SJSA1 (cell line): ENCODE data around the gene LILRB5. TPM values are rescaled to one million over a fixed set of nuclear protein-coding genes. Genes with fewer than 3 reads are reported as not detected.
"Not testable (repeated sequence)": the region's sequence is repeated elsewhere in the genome, so short reads cannot be mapped to it uniquely, and the experiment has no call there.

ENCODE experiments used
- DNase-seq, 2 experiments: peaks; one replicate each; pipeline ENCODE4 v3.0.0-alpha.2; 2015 to 2020; ENCODE audit warnings: low spot score in 2 of 2, low read depth in 1 of 2
- H3K27ac ChIP-seq: fragments of 250-450 bp; sonication (Bioruptor Pico); 2 replicates; pipeline ENCODE4 v1.5.1; 2020; ENCODE audit warnings: mild to moderate bottlenecking, moderate library complexity
- H3K27me3 ChIP-seq: fragments of 250-450 bp; sonication (Bioruptor Pico); replicated peaks from 2 replicates; pipeline ENCODE4 v1.5.1; 2020; ENCODE audit warnings: mild to moderate bottlenecking, moderate library complexity
- H3K36me3 ChIP-seq: fragments of 250-450 bp; sonication (Bioruptor Pico); 2 replicates; pipeline ENCODE4 v1.5.1; 2020; ENCODE audit warnings: mild to moderate bottlenecking
- H3K4me1 ChIP-seq: fragments of 250-450 bp; sonication (Bioruptor Pico); replicated peaks from 2 replicates; pipeline ENCODE4 v1.6.1; 2021; ENCODE audit warnings: mild to moderate bottlenecking
- H3K4me3 ChIP-seq: fragments of 250-450 bp; sonication (Bioruptor Pico); 2 replicates; pipeline ENCODE4 v1.5.1; 2020; ENCODE audit warnings: mild to moderate bottlenecking
- H3K9me3 ChIP-seq: fragments of 250-450 bp; sonication (Bioruptor Pico); replicated peaks from 2 replicates; pipeline ENCODE4 v1.5.1; 2020; ENCODE audit warnings: mild to moderate bottlenecking
- total RNA-seq: library from RNA; depleted of rRNA; stranded (reverse); fragments of >200 nt; shearing (Covaris generic); gene quantifications from 2 replicates; pipeline ENCODE4 v1.2.3, GENCODE V29; 2014

The LILRB5 gene
- total RNA-seq, 1 experiment from 2014 or later, result not detected

DNA sequence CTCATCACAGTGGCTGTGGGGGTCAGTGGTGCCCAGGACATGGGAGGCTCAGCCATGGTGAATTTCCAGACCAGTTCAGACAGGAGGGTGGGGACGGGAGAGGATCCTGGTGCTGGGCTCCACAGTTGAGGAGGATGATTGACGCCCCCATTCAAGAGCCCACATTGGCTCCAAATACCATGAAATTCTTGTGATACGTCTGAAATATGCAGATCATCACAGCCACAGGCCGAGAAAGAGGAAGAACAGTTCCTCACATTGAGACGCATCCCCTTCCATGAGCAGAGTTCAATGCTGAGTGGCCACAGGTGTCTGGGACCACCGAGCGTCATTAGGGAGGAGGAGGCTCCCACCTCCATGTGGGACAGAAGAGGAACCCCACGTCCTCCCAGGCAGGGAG, 13.3 kb downstream of the LILRB5 start:
- H3K36me3 ChIP-seq, H3K4me3 ChIP-seq, DNase-seq, H3K9me3 ChIP-seq, H3K4me1 ChIP-seq, H3K27ac ChIP-seq, H3K27me3 ChIP-seq: not testable (repeated sequence)

DNA sequence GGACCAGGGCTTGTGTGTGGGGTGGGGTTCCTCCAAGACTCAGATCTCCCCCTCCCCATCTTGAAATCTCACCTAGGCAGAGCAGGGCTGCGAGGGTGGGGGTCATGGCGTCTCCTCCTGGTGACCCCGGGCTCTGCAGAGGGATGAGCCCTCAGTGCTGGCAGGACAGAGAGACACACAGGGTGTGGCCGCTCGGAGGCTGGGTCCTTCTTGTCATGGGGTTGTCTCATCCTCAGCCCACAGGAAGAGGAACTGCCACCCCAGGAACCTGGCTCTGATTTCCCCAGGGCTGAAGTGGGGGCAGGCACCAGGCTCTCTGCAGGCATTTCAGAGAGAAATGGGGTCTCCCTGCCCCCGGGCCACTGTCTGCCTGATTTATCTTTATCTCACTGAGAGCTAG, 14.4 kb downstream of the LILRB5 start, which contains the start of gene LILRA6:
TSS of gene LILRA6 (minus strand) at position 145 of the 400 bp plus-strand sequence.
- H3K4me1 ChIP-seq, H3K36me3 ChIP-seq, H3K9me3 ChIP-seq, H3K4me3 ChIP-seq, H3K27ac ChIP-seq, H3K27me3 ChIP-seq: not testable (repeated sequence)
- DNase-seq, result peak in 1 of 2 experiments; percentile 2

- H3K9me3 ChIP-seq, H3K4me3 ChIP-seq, DNase-seq, H3K27me3 ChIP-seq, H3K27ac ChIP-seq, H3K36me3 ChIP-seq, H3K4me1 ChIP-seq: not testable (repeated sequence)
Observed at GRCh38 chr19:54242234-54242633, 14.8 kb downstream of the LILRB5 start.

DNA sequence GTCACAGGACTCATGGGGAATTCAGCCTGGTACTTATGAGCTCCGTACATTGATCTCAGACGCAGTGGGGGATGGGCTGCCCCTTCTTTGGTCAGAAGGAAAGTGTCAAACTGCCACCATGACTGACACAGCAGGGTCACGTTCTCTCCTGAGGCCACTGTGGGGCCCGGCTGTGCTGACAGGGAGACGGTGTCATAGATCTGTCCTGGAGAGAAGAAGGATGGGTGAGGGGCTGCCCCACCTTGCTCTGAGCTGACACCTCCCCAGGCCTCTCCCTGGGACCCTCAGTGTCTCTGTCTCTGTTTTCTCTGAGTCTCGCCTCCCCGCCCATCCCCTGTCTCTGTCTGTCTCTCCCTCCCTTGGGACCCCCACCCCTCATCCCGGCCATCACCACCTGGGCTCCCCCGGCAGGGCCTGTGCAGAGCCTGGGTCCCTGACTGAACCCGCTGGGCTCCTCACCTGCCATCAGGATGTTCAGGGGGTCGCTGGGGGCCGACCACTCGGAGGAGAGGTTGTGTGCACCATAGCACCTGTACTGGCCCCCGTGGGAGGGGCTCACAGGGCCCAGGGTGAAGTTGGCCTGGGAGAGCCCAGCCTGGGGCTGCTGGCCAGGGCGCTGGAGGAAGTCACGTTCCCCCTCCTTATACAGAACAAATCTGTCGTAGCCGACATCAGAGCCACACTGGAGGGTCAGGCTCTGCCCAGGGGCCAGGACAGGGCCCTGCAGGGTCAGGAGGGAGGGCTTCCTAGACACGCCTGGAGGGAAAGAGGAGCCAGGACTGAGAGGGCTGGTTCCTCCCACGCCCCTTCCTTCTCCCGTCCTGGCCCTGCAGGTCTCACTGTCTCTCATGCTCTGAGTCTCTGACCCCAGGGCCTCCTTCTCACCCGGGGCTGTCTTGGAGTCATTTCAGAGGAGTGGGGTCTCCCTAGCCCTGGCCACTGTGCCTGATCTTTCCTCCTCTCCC, 16.4 kb downstream of the LILRB5 start:
- H3K27me3 ChIP-seq, H3K36me3 ChIP-seq, H3K4me3 ChIP-seq, H3K4me1 ChIP-seq, H3K9me3 ChIP-seq, H3K27ac ChIP-seq: not testable (repeated sequence)
- peak in 1 of 2 experiments; percentile 32 for DNase-seq

DNA sequence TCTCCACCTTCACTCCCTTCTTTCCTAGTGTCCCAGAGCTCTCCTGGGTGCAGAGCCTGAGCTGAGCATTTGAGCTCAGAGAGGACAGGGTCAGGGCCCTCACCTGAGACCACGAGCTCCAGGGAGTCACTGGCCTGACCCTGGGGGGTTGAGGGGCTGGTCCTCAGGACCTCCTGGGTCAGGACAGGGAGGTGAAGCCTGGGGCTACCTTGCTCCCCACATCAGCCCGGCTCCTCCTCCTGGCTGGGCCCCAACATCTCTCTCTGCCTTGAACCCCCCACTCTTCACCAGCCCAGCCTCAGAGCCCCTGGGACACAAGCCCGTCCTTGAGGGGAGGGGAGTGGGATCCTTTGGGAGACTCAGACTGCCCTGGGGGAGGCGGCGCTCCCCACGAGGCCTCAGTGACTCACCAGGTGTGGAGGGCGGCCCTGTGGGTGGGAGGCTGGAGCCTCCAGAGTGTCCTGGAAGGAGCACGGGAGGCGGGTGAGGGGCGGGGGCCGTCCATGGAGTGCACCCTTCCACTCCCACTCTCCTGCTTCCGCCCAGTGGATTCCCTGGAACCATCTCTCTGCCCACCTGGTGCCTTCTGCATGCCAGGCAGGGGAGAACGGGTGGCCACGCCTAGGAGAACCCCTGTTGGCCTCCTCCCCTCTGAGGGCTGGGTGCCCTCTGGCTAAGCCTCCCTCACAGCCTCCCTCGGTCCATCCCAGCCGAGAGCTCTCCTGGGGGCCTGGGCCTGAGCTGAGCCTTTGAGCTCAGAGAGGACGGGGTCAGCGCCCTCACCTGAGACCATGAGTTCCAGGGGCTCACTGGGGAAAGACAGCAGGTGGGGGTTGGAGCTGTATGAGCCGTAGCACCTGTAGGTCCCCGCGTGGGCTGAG, 17.3 kb downstream of the LILRB5 start:
- not testable (repeated sequence) for H3K9me3 ChIP-seq, H3K27ac ChIP-seq, H3K36me3 ChIP-seq, H3K27me3 ChIP-seq, H3K4me3 ChIP-seq, H3K4me1 ChIP-seq
- peak in 1 of 2 experiments; percentile 35 for DNase-seq

GRCh38 chr19:54233941-54234340, 23.1 kb downstream of the LILRB5 start:
- Histone ChIP-seq H3K27me3 (peaks cover 16% of the 10 kb centered on the region; the same call in 1 of the 2 replicates), H3K9me3 (no peaks in the 10 kb centered on the region), H3K4me3 (no peak overlapping the region), H3K4me1 (no peaks in the 10 kb centered on the region), H3K36me3 (no peaks in the 10 kb centered on the region), H3K27ac (no peak overlapping the region)
- DNase-seq, result peak in 1 of 2 experiments; percentile 20

GRCh38 chr19:54231077-54231931, 25.8 kb downstream of the LILRB5 start:
- no peaks in the 10 kb centered on the region for H3K9me3 ChIP-seq
- no peaks in the 10 kb centered on the region for H3K36me3 ChIP-seq
- H3K4me3 ChIP-seq, result no peak overlapping the region
- H3K27ac ChIP-seq, result no peak overlapping the region
- DNase-seq, result peak; percentile 61 to 75
- H3K4me1 ChIP-seq, result no peaks in the 10 kb centered on the region
- peaks cover 26% of the 10 kb centered on the region for H3K27me3 ChIP-seq

DNA sequence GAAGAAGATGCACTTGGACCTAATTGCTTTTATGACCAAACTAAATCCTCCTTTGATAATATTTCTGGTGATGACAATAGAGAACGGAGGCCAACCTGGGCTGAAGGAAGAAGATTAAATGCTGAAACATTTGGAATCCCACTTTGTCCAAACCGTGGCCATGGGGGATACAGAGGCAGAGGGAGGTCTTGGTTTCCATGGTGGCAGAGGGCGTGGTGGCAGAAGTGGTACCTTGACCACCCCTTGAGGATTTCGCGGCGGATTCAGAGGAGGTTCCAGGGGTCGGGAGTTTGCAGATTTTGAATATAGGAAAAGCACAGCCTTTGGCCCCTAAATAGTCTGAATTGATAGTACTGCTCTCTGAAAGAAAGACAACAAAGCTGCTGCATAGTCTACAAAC, 27.0 kb downstream of the LILRB5 start:
- peak in 1 of 2 experiments; percentile 36 for DNase-seq
- peaks cover 32% of the 10 kb centered on the region for H3K27me3 ChIP-seq
- H3K9me3 ChIP-seq, result no peaks in the 10 kb centered on the region
- H3K36me3 ChIP-seq, result no peaks in the 10 kb centered on the region
- H3K4me1 ChIP-seq, result no peaks in the 10 kb centered on the region
- no peak overlapping the region for H3K27ac ChIP-seq
- no peak overlapping the region for H3K4me3 ChIP-seq

DNA sequence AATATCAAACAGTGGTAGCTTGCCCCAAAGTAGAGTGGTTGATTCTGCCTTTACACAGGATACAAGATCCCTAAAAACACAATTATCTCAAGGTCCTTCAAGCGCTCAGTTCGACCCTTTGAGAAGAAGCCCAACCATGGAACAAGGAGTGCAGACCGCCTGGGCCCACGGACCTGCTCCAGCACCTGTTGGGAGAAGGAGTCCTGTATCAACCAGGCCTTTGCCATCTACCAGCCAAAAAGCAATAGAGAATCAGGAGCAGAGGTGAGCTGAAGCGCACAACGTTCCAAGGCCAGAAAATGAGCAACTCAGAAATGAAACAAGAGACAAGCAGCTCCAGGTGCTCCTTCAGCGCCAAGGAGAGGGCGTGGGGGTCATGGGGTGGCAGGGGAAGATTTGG, 27.9 kb downstream of the LILRB5 start:
- DNase-seq, result peak in 1 of 2 experiments; percentile 28
- H3K27ac ChIP-seq, result no peak overlapping the region
- H3K4me3 ChIP-seq, result no peak overlapping the region
- H3K4me1 ChIP-seq, result no peaks in the 10 kb centered on the region
- H3K27me3 ChIP-seq, result peaks cover 32% of the 10 kb centered on the region
- H3K36me3 ChIP-seq, result no peaks in the 10 kb centered on the region
- H3K9me3 ChIP-seq, result no peaks in the 10 kb centered on the region

- not testable (repeated sequence) for H3K27ac ChIP-seq, H3K36me3 ChIP-seq, H3K4me1 ChIP-seq, H3K4me3 ChIP-seq, H3K9me3 ChIP-seq
- H3K27me3 ChIP-seq, result peaks cover 31% of the 10 kb centered on the region
- DNase-seq, result peak in 1 of 2 experiments; percentile 21
Observed at GRCh38 chr19:54224619-54225018, 32.5 kb downstream of the LILRB5 start.

GRCh38 chr19:54223937-54224281, 33.2 kb downstream of the LILRB5 start:
- not testable (repeated sequence) for H3K9me3 ChIP-seq, H3K4me3 ChIP-seq, H3K4me1 ChIP-seq, H3K27ac ChIP-seq, H3K36me3 ChIP-seq
- peaks cover 28% of the 10 kb centered on the region for H3K27me3 ChIP-seq
- peak in 1 of 2 experiments; percentile 28 for DNase-seq

GRCh38 chr19:54223277-54223936, 33.7 kb downstream of the LILRB5 start:
- H3K27me3 ChIP-seq, result peaks cover 26% of the 10 kb centered on the region
- H3K4me3 ChIP-seq, H3K9me3 ChIP-seq, H3K4me1 ChIP-seq, H3K27ac ChIP-seq, H3K36me3 ChIP-seq: not testable (repeated sequence)
- peak in 1 of 2 experiments; percentile 35 for DNase-seq
